ENCODE measurements around the gene CA10.

- TF ChIP-seq CTCF (IDR thresholded peaks at IDR 0.05; ENCODE audit: poor library complexity, severe bottlenecking): no peak
- TF ChIP-seq EP300 (conservative IDR thresholded peaks at IDR 0.05; ENCODE audit: poor library complexity, severe bottlenecking): no peak
- no peak for TF ChIP-seq POLR2AphosphoS5 (IDR thresholded peaks at IDR 0.05)
- no peak for TF ChIP-seq SMC3 (conservative IDR thresholded peaks at IDR 0.05; ENCODE audit: poor library complexity)
- no peak for TF ChIP-seq EZH2 (IDR thresholded peaks at IDR 0.05; ENCODE audit: borderline replicate concordance, insufficient read depth, low read length, poor library complexity, severe bottlenecking)
Observed at GRCh38 chr17:52136166-52136565, 22.3 kb downstream of the CA10 start.
